HepG2 (cell line): ENCODE results near the gene PRELID1. TPM values are rescaled to one million over a fixed set of nuclear protein-coding genes. Genes with fewer than 3 reads are reported as not detected.

Experiments used
- ASH2L ChIP-seq: fragments of 300-600, 200-600 bp; sonication (generic); IDR thresholded peaks from 2 replicates; pipeline ENCODE4 v1.7.0; 2017; ENCODE audit warnings: low read depth, mild to moderate bottlenecking, moderate library complexity, mixed read lengths, low read length; ENCODE audit not compliant: insufficient read length
- CHD4 ChIP-seq: fragments of 200-600 bp; sonication (generic); IDR thresholded peaks from 2 replicates; pipeline ENCODE4 v1.7.0; 2017; ENCODE audit warnings: mild to moderate bottlenecking, low read length, borderline replicate concordance
- FOXJ3 ChIP-seq: sonication (generic); formaldehyde crosslinking; IDR thresholded peaks from 2 replicates; pipeline ENCODE4 v1.4.0; 2020; ENCODE audit warnings: missing genetic modification reagents, mild to moderate bottlenecking, borderline replicate concordance
- KAT2B ChIP-seq: fragments of 150-350 bp; IDR thresholded peaks from 2 replicates; pipeline ENCODE4 v1.6.1; 2014; ENCODE audit warnings: low read depth, low read length, borderline replicate concordance
- KDM6A ChIP-seq: IDR thresholded peaks from 2 replicates; pipeline ENCODE4 v1.6.1; 2016; ENCODE audit warnings: low read depth
- MED13 ChIP-seq: sonication (generic); formaldehyde crosslinking; IDR thresholded peaks from 2 replicates; pipeline ENCODE4 v1.5.0; 2020; ENCODE audit warnings: missing genetic modification reagents
- MEIS1 ChIP-seq: sonication (generic); formaldehyde crosslinking; IDR thresholded peaks from 2 replicates; pipeline ENCODE4 v1.9.0; 2021; ENCODE audit warnings: mild to moderate bottlenecking, missing genetic modification reagents, moderate library complexity, borderline replicate concordance
- NR2F2 ChIP-seq: IDR thresholded peaks from 2 replicates; pipeline ENCODE4 v1.6.1; 2012; ENCODE audit warnings: low read depth, inconsistent platforms, borderline replicate concordance
- POGZ ChIP-seq: sonication (generic); formaldehyde crosslinking; IDR thresholded peaks from 2 replicates; pipeline ENCODE4 v1.4.0; 2020; ENCODE audit warnings: mild to moderate bottlenecking, missing genetic modification reagents
- PPARG ChIP-seq: conservative IDR thresholded peaks from 2 replicates; pipeline ENCODE4 v1.6.1; 2016; ENCODE audit warnings: missing biosample characterization, missing genetic modification reagents
- RBFOX2 ChIP-seq: fragments of 200-400 bp; formaldehyde crosslinking; IDR thresholded peaks from 2 replicates; pipeline ENCODE4 v1.6.1; 2017; ENCODE audit warnings: low read depth, mild to moderate bottlenecking, low read length
- RBM22 ChIP-seq: fragments of 200-400 bp; formaldehyde crosslinking; optimal IDR thresholded peaks from 2 replicates; pipeline ENCODE3; 2017; ENCODE audit warnings: mild to moderate bottlenecking, low read length, moderate library complexity
- SCMH1 ChIP-seq: sonication (generic); formaldehyde crosslinking; IDR thresholded peaks from 2 replicates; pipeline ENCODE4 v1.9.0; 2021; ENCODE audit warnings: missing genetic modification reagents, mild to moderate bottlenecking, borderline replicate concordance
- SETDB1 ChIP-seq: sonication (generic); formaldehyde crosslinking; IDR thresholded peaks from 2 replicates; pipeline ENCODE4 v1.5.1; 2020; ENCODE audit warnings: missing genetic modification reagents, mild to moderate bottlenecking, borderline replicate concordance
- SRY ChIP-seq: sonication (generic); formaldehyde crosslinking; IDR thresholded peaks from 2 replicates; pipeline ENCODE4 v1.8.0; 2022; ENCODE audit warnings: mild to moderate bottlenecking, missing genetic modification reagents
- ZC3H4 ChIP-seq: sonication (generic); formaldehyde crosslinking; IDR thresholded peaks from 2 replicates; pipeline ENCODE4 v1.4.0; 2020; ENCODE audit warnings: missing genetic modification reagents, borderline replicate concordance
- ZNF136 ChIP-seq: sonication (generic); formaldehyde crosslinking; IDR thresholded peaks from 2 replicates; pipeline ENCODE4 v1.8.1; 2022; ENCODE audit warnings: low read depth, mild to moderate bottlenecking, moderate library complexity, missing genetic modification reagents
- ZNF484 ChIP-seq: sonication (generic); formaldehyde crosslinking; IDR thresholded peaks from 2 replicates; pipeline ENCODE4 v1.5.1; 2020; ENCODE audit warnings: mild to moderate bottlenecking, low read depth, missing genetic modification reagents, borderline replicate concordance
- ZNF562 ChIP-seq: sonication (generic); formaldehyde crosslinking; IDR thresholded peaks from 2 replicates; pipeline ENCODE4 v1.8.0; 2022; ENCODE audit warnings: missing genetic modification reagents, borderline replicate concordance
- ZNF672 ChIP-seq: sonication (generic); formaldehyde crosslinking; IDR thresholded peaks from 2 replicates; pipeline ENCODE4 v1.8.1; 2022; ENCODE audit warnings: missing genetic modification reagents
- ZNF782 ChIP-seq: sonication (generic); formaldehyde crosslinking; IDR thresholded peaks from 2 replicates; pipeline ENCODE4 v1.4.0; 2020; ENCODE audit warnings: missing genetic modification reagents, mild to moderate bottlenecking, borderline replicate concordance
- polyA plus RNA-seq, 8 experiments: library from polyadenylated mRNA; depleted of rRNA in 3 of 8; stranded (reverse) in 7 of 8; unstranded in 1 of 8; fragments of >200 nt; fragmentation: Illumina TruSeq in 4 of 8; extraction: Trizol in 4 of 8; gene quantifications; 2 replicates each; pipeline versions ENCODE4 v1.2.1 to v1.2.3, GENCODE V29; 2011 to 2016; ENCODE audit warnings: low read depth in 4 of 8, missing spikeins in 1 of 8, mixed read lengths in 1 of 8; ENCODE audit not compliant: insufficient read depth in 1 of 8
- total RNA-seq, 5 experiments: library from RNA; depleted of rRNA; stranded (reverse); fragments of >200 nt; fragmentation: Illumina TruSeq; extraction: Trizol; gene quantifications; 2 replicates each; pipeline ENCODE4 v1.2.3, GENCODE V29; 2016; ENCODE audit warnings: low read depth in 1 of 5
- TF ChIP-seq, protein P1 (sequence below): sonication (generic); formaldehyde crosslinking; IDR thresholded peaks from 2 replicates; pipeline ENCODE4 v1.4.0; 2020; ENCODE audit warnings: missing genetic modification reagents
- TF ChIP-seq, protein P2 (sequence below): IDR thresholded peaks from 2 replicates; pipeline ENCODE4 v1.6.1; 2016; ENCODE audit warnings: mild to moderate bottlenecking, missing biosample characterization, missing genetic modification reagents
- TF ChIP-seq, protein P3 (sequence below): sonication (generic); formaldehyde crosslinking; IDR thresholded peaks from 2 replicates; pipeline ENCODE4 v1.8.1; 2023; ENCODE audit warnings: missing genetic modification reagents, mild to moderate bottlenecking, borderline replicate concordance
- TF ChIP-seq, protein P4 (sequence below), 2 experiments: fragments of 450-650 bp in 1 of 2; sonication (generic) in 1 of 2; formaldehyde crosslinking; IDR thresholded peaks; 2 replicates each; pipeline versions ENCODE4 v1.5.0 to v1.8.0; 2020 to 2022; ENCODE audit warnings: mild to moderate bottlenecking in 1 of 2, missing genetic modification reagents in 1 of 2
- TF ChIP-seq, protein P5 (sequence below): sonication (generic); formaldehyde crosslinking; IDR thresholded peaks from 2 replicates; pipeline ENCODE4 v1.4.0; 2020; ENCODE audit warnings: missing genetic modification reagents

Gene PRELID1
- total and polyA plus RNA-seq, 2 of the 13 experiments (the other 11 are each of a cell fraction or from before 2014, with no cell fraction given): 250 to 271 TPM

DNA sequence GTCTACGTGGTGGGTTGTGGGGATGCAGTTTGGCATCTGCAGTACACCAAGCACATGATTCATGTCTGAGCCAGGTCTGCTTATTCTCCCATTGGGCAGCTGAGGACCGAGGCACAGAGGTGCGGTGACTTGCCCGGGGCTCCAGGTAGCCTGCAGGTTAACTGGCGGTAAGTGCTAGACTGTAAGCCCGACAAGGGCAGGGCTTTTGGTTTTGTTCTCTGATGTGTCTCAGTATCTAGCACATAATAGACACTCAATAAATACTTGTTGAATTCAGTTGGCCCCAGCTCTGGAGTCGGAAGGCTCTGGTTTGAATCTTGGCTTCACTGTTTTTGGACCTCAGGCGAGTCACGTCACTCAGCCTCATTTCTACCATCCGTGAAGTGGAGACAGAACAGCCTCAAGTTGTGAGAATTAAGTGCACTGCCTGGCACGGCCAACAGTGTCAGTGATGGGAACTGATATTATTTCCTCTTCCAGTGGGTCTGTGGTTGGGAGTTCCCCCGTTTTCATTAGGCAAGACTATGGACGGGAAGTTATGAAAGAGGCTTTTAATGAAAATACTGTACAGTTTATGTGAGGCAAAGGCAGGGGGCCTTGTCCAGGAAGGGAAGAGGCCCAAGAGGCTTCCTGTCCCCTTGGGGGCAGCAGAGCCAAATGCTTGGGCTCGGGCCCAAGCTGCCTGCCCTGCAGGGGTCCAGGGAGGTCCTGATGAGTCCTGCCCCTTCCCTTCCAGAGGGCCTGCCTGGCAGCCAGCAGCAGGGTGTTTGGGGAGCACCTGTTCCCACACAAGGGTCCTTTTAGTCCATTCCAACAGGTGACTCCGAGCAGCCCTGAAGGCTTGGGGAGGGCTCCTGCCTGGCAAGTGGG, 3.3 kb downstream of the PRELID1 start (continued):
- TF ChIP-seq, protein P1, sequence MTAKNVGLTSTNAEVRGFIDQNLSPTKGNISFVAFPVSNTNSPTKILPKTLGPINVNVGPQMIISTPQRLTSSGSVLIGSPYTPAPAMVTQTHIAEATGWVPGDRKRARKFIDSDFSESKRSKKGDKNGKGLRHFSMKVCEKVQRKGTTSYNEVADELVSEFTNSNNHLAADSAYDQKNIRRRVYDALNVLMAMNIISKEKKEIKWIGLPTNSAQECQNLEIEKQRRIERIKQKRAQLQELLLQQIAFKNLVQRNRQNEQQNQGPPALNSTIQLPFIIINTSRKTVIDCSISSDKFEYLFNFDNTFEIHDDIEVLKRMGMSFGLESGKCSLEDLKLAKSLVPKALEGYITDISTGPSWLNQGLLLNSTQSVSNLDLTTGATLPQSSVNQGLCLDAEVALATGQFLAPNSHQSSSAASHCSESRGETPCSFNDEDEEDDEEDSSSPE: no peak
- TF ChIP-seq MED13 (no peak), ZNF136 (CRISPR knock-in tag) (no peak), PPARG (CRISPR knock-in tag) (no peak), RBM22 (peak; percentile 88), ZNF562 (CRISPR knock-in tag) (no peak), SCMH1 (CRISPR knock-in tag) (no peak), RBFOX2 (no peak), ZNF484 (CRISPR knock-in tag) (no peak), ASH2L (no peak), KAT2B (no peak), SRY (CRISPR knock-in tag) (0 out of 2 replicates have a peak, but pooled peaks have one; percentile 7), POGZ (CRISPR knock-in tag) (no peak), SETDB1 (CRISPR knock-in tag) (no peak), ZNF672 (CRISPR knock-in tag) (no peak), MEIS1 (CRISPR knock-in tag) (no peak), CHD4 (no peak), ZNF782 (CRISPR knock-in tag) (no peak), NR2F2 (no peak), ZC3H4 (peak; percentile 67; the same call in 1 of the 2 replicates), FOXJ3 (CRISPR knock-in tag) (no peak), KDM6A (no peak)
- TF ChIP-seq, protein P2, sequence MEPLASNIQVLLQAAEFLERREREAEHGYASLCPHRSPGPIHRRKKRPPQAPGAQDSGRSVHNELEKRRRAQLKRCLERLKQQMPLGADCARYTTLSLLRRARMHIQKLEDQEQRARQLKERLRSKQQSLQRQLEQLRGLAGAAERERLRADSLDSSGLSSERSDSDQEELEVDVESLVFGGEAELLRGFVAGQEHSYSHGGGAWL (CRISPR knock-in tag): no peak
- TF ChIP-seq, protein P3, sequence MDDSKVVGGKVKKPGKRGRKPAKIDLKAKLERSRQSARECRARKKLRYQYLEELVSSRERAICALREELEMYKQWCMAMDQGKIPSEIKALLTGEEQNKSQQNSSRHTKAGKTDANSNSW (CRISPR knock-in tag): no peak
- TF ChIP-seq, protein P4, sequence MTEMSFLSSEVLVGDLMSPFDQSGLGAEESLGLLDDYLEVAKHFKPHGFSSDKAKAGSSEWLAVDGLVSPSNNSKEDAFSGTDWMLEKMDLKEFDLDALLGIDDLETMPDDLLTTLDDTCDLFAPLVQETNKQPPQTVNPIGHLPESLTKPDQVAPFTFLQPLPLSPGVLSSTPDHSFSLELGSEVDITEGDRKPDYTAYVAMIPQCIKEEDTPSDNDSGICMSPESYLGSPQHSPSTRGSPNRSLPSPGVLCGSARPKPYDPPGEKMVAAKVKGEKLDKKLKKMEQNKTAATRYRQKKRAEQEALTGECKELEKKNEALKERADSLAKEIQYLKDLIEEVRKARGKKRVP (CRISPR knock-in tag; IDR thresholded peaks at IDR 0.05): no peak
- TF ChIP-seq, protein P5, sequence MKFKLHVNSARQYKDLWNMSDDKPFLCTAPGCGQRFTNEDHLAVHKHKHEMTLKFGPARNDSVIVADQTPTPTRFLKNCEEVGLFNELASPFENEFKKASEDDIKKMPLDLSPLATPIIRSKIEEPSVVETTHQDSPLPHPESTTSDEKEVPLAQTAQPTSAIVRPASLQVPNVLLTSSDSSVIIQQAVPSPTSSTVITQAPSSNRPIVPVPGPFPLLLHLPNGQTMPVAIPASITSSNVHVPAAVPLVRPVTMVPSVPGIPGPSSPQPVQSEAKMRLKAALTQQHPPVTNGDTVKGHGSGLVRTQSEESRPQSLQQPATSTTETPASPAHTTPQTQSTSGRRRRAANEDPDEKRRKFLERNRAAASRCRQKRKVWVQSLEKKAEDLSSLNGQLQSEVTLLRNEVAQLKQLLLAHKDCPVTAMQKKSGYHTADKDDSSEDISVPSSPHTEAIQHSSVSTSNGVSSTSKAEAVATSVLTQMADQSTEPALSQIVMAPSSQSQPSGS (CRISPR knock-in tag): no peak
